ENCODE data around the gene TIMP4. TPM values are rescaled to one million over a fixed set of nuclear protein-coding genes. Genes with fewer than 3 reads are reported as not detected.

The TIMP4 gene
- total RNA-seq, 1 experiment from 2014 or later, result 2.7 TPM

GRCh38 chr3:12107071-12107713 is 51.5 kb downstream of the TIMP4 start:
- DNase-seq (ENCODE audit: low spot score), result no peak

Other genes starting within 250 kb of the TIMP4 start
- gene SYN2, start 154.5 kb downstream of the TIMP4 start, total RNA-seq (2014; rRNA removed; shearing (Covaris generic)), result 0.10 TPM in 1 of 2 replicates, not detected in the other
- 60.2 and 64.8 TPM in 2 replicates for gene PPARG, start 130.2 kb upstream of the TIMP4 start, total RNA-seq (2014; rRNA removed; shearing (Covaris generic))

Measured in HT-29 (cell line).